Activated naive CD4-positive, alpha-beta T cell treated with anti-CD3 and anti-CD28 coated beads, Interleukin-2, amount 50 U/mL, for 16 hours (primary cell): ENCODE results near the gene WNT9B.

Experiments used
- DNase-seq: peaks from one replicate; pipeline ENCODE4 v3.0.0-alpha.2; 2020

WNT9B gene

GRCh38 chr17:46885415-46886309 lies 34.3 kb downstream of the WNT9B start:
- DNase-seq: no peak

GRCh38 chr17:46886310-46886663 lies 34.9 kb downstream of the WNT9B start:
- no peak for DNase-seq

GRCh38 chr17:46887717-46888116 lies 36.3 kb downstream of the WNT9B start:
- DNase-seq: no peak

DNA sequence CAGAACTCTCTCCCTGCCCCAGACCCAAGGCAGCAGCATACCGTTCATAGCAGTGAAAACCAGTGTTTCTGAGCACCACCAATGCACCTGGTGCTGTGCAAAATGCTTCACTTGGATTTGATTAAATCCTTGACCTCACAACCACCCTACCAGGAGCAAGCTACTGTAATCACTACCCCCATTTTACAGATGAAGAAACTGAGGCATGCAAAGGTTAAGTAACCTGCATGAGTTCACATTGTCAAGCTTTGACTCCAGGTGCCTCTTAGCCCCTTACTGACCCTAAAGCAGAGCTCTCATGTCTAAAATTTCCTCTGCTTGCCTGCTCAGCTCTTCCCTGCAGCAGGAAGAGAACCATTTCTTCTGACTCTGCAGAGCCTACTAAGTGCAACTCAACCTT lies 37.3 kb downstream of the WNT9B start:
- DNase-seq: no peak

DNA sequence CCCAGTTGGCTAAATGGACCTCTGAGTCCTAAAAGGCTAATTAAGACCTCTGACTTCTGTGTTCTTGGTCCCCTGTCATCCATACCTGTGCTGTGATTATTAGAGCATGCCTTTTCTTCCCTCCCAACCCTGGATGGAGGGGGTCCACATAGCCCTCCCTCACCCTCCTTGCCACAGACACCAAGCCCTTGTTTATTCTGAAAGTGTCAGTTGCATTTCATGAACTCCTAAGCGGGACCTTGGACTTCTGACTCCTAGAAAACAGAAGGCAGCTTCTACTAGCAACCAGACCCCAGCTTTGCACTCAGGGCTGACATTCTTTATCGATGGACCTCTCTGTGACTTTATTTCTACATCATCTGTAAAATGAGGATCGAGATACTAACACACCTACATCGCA lies 38.1 kb downstream of the WNT9B start:
- no peak for DNase-seq

DNA sequence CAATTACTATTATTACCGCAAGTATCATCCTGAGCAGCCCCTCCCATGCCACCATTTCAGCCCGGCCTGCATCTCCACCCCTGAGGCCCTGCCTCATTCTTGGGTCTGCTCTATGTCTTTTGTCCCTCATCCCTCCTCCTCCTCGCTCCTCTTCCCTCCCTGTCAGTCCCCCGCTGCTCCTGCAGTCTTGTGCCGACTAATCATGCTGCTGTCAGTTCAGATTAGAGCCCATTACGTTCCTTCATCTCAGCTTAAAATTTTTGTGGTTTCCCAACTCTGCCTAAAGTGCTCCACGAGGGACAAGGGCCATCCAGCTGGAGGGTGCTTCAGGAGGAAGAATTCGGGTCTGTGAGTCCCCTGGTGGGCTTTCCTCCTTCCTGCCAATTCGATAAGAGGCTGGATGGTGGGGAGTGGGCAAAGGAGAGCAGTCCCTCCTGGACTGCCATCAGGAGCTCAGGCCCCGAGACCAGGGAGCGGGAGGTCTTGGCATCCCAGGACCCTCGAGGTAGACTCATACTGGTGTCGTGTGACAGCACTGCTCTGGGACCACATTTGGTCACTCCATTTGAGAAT lies 38.7 kb downstream of the WNT9B start:
- DNase-seq: no peak

GRCh38 chr17:46890638-46891037 lies 39.3 kb downstream of the WNT9B start:
- no peak for DNase-seq

DNA sequence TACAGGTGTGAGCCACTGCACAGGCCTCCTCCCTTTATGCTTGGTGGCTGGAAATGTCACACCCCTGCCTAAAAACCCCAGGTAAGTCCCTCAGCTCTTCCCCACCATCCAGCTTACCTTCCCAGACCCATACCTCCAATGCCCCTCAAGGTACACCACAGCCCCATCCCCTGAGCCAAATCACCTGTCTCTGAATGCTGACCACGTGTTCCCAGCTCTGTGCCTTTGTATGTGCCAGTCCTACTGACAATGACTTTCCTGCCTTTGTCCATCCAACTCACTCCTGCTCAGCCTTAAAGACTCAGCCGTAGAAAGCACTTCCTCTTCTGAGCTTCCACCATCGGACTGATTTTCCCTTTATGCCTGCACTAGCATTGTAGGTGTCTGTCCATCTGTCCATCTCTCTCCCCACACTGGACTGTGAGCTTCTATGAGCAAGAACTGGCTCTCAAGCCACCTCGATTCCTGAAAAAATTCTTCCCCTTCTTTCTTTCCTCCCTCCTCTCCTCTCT lies 40.9 kb downstream of the WNT9B start:
- DNase-seq: no peak

GRCh38 chr17:46894024-46894423 lies 42.6 kb downstream of the WNT9B start:
- no peak for DNase-seq

DNA sequence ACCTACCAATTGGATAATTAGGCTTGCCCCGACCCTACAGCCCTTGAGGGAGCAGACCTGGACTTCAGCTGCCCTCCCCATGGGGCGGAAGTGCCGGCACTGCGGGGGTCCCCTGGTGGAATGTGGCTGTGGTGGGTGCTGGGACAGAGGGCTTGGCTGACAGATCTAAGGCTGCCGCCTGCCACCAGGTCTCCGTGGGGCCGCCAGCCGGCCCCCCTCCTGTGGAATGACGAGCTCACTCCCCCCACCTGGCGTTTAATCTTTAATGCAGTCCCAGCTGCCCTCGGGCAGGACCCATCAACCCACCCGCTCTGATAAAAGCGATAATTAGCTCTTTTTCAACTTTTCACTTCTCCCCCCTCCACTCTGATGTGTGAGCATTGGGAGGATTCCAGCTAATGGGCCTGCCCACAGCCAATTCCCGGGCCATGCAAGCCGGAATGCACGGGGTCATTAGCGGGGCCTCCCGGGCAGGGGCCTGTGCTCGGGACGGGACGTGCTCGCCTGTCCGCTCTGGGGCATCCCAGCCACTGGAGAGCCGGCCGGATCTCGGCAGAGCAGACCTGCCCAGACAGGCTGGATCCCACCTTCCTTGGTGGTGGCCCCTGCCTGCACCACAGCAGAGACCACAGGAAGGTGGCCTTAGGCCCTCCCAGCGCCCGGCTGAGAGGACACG lies 43.2 kb downstream of the WNT9B start:
- DNase-seq: no peak

GRCh38 chr17:46895171-46895570 lies 43.8 kb downstream of the WNT9B start:
- no peak for DNase-seq

GRCh38 chr17:46896991-46897390 lies 45.6 kb downstream of the WNT9B start:
- DNase-seq: no peak

DNA sequence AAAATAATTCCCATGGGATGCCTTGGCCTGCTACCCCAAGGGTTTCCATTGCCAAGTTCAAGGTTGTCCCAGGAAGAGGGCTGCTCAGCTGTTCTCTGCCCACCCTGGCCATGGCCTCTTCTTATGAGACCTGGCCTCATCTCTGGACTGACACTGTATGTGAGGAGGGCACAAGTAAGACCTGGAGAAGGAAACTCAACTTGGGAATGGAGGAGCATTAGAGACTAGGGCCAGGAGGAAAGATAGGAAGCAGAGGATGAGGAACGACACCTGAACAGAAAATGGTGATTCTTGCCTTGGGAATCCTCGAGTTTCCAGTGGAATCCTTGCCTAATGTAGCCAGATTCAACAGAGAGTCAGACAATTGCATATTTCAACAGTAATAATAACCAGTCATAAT lies 47.0 kb downstream of the WNT9B start:
- DNase-seq: no peak

DNA sequence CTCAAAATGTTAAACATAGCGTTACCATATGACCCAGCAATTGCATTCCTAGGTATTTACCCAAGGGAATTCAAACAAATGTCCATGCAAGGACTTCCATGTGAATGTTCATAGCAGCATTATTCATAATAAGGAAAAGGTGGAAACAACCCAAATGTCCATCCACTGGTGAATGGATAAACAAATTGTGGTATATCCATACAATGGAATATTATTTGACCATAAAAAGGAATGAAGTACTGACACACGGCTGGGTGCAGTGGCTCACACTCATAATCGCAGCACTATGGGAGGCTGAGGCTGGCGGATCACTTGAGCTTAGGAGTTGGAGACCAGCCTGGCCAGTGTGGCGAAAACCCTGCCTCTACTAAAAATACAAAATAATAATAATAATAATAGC lies 47.5 kb downstream of the WNT9B start:
- no peak for DNase-seq

- no peak for DNase-seq
Observed at GRCh38 chr17:46901291-46901690, 49.9 kb downstream of the WNT9B start.

DNA sequence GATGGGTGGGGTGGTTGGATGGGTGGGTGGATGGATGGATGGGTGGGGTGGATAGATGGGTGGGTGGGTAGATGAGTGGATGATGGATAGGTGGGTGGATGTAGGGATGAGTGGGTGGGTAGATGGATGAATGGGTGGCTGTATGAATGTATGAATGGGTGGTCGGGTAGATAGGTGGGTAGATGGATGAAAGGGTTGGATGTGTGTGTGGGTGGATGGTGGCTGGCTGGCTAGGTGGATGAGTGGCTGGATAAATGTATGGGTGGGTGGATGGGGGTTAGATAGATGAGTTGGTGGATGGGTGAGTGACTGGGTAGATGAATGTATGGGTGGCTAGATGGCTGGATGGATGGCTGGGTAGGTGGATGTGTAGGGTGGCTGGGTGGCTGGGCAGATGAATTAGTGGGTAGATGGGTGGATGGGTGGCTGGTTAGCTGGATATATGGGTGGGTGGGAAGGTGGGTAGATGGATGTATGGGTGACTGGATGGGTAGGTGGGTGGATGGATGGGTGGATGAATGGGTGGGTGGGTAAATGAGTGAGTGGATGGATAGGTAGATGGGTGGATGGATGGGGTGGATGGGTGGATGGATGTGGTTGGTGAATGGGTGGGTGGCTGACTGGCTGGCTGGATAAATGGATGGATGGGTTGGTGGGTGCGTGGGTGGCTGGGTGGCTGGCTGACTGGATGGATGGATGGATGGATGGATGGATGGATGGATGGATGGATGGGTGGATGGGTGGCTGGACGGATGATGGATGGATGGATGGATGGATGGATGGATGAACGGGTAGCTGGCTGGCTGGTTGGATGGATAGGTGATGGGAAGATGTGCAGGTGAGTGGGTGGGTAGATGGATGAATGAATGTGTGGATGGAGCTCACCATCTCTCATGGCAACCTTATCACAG lies 52.6 kb downstream of the WNT9B start:
- DNase-seq: no peak

DNA sequence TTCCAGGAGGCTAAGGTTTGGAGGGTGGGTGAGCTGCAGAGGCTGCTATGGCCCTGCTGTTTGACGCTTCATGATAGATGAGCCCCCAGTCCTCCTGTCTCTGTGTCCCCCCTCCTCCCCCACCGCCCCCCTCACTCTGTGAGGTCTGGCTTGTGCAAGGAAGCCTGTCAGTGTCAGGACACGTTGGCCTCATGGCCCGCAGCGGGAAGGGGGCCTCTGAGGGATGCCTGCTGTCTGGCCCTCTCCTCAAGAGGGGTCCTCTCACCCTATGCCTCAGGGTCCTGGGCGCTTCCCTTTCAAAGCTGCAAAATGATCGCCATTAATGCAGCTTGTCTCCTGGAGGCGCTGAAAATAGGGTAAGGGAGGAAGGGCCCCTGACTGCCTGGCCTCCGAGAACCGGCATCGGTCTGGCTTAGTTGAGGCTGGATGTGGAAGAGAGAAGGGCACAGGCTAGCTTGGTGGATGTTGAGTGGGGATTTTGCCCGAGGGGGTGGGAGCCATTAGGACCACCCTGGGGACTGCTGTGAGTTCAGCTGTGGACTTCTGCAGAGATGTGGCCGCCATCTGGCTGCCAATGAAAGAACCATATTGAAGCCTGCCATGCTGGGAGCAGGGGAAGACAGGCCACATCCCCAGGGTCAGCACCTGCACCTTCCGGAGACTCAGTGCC lies 56.8 kb downstream of the WNT9B start:
- no peak for DNase-seq

DNA sequence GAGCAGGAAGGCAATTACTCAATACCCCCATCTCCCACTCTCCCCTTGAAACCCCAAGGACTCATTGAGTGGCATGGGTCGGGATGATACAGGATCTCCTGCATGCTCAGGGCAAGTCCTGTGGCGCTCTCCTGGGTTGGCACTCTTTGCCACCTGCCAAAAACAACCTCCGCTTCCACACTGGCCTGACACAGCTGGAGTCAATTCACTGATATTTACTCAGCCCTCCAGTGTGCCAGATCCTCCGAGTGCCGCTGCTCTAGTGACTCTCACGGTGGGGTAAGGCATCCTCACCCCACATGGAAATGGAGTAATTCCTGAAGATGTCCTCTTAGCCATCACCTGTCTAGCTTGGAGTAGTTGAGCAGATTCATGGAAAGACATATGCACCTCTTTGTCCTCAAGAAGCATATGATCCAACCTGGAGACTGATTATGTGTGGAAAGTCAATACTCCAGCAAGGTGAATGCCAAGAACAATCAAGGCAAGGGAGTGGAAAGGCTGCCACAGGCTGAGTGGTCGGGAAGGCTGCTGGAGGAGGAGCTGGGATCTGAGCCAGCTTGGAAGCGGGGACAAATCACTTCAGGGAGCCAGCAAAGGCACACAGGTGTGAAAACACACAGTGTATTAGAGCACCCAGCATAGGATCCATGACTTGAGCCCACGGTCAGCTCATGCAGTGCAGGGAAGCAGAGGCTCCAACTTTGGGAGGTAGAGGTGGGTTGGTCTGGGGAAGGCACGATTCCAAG lies 59.0 kb downstream of the WNT9B start:
- DNase-seq: no peak

DNA sequence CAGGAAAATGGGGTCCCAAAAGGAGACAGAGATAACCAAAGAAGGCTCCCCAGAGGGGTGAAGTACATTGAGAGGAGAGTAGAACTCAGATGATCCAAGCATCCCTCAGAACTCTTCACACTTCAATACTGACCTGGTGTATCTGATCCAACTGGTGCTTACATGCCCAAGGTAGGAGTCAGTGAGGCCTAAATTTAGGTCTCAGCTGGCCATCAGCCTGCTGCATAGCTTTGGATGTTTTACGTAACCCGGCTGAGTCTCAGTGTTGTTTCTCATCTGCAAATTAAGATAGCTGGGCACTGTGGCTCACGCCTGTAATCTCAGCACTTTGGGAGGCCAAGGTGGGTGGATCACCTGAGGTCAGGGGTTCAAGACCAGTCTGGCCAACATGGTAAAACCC lies 59.9 kb downstream of the WNT9B start:
- no peak for DNase-seq

DNA sequence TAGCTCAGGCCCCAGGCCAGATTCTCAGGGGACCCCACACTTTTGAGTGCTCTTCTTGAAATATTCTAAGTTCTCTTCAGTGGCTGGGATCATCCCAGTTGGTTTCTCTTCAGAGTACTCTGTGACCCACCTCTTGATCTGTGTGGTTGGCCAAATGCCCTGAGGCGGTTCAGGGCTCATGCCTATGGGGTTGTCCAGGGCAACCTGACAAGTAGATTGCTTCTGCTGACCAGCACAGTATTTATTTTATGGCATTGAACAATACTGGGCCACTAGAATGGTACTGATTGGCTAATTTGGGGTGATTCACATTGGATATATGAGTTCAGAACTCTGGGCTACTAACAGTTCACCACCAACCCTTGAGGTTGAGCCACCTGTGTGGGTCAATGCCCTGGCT lies 64.2 kb downstream of the WNT9B start:
- DNase-seq: no peak

DNA sequence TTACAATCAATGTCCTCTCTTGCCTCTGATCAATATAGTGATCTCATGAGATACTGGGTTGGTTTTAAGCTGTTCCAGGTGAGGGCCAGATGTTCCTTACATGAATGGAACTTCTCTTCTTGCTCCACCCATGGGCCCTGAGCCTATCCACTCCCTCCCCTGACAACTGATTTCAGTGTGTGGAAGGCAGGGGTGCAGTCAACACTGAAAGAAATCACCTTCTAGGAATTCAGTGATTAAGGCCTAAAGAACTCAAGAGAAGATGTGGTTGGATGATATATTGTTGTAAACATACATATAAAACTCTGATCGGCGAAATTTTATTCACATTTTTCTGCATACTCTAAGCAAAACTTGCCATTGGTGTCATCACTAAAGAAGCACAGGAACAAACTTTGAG lies 64.8 kb downstream of the WNT9B start:
- DNase-seq: no peak

- no peak for DNase-seq
Observed at GRCh38 chr17:46916623-46917022, 65.2 kb downstream of the WNT9B start.
